Epithelial cell of prostate (primary cell): Measurements from ENCODE around the gene CACNA1B.
"Not testable (repeated sequence)": the region's sequence is repeated elsewhere in the genome, so short reads cannot be mapped to it uniquely, and the experiment has no call there.

Source experiments
- DNase-seq: peaks from one replicate; pipeline ENCODE4 v3.0.0-alpha.2; 2011; ENCODE audit warnings: low read depth, low spot score
- H3K27ac ChIP-seq: fragments of 450-650 bp; 2 replicates; pipeline ENCODE4 v1.5.1; 2017; ENCODE audit warnings: mild to moderate bottlenecking

Gene CACNA1B

GRCh38 chr9:137877506-137878122 is at the start of gene CACNA1B:
Gene CACNA1B, plus strand, starts transcription at chr9:137877782. Its CDS starts 152 bp downstream, at chr9:137877934.
- not testable (repeated sequence) for H3K27ac ChIP-seq, DNase-seq

DNA sequence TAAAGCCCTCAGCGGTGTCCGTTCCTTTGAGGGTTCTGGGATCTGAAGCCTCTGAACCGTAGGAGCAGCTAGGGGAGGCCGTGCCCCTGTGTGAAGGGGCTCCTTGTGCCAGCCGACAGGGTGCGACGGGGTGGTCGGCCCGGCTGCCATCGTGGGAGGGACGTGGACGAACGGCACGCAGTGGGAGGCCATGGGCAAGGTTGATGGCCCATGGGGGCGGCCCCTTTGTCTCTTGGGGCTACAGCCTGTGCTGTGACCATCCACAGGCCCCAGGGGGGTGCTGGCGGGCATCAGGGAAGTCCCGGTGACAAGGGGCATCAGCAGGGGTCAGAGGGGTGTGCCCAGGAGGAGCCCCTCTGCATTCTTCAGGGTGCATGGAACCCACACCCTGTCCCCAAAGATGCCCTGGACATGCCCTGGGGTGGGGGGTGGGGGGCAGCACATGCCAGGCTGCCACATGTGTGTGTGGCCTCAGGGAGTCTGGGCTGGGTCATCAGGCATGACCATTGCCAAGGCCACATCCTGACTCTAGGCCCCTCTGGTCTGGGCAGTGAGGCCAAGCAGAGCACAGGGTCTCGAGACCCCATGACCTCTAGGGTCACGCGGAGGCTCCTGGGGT is 49.6 kb upstream of the CACNA1B start:
- no peak overlapping the region for H3K27ac ChIP-seq
- DNase-seq, result no peak

DNA sequence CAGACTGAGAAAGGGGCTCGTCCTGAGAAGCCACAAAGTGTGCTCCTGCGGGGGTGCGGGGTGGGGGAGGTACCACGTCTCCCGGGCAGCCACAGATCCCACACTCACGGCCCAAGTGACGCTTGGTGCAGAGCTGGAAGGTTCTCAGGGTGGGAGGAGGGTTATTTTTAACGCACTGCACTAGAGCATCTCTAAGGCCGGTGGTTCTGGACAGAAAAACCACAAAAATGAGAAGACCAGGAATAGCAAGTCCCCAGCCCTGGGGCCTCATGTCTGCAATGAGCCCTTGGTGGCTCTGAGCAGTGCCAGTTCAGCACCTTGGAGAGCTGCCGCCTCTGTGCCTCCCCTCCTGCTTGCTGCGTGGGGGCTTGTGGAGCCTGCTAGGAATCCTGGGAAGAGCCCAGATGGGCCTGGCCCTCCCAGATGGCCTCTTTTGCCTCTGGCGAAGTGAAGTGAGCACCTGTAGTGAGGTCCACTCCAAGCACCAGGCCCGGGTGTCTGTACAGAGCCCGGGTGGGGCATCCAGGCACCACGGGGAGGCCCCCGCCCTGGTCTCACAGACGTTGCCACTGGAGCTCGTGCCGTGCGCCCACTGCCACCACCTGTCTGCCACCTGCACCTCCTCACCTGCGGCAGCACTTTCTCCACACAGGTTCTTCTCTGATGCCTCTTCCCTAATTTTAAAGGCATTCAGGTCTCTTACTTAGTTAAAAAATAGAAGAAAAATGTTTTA is 48.9 kb upstream of the CACNA1B start:
- no peak overlapping the region for H3K27ac ChIP-seq
- DNase-seq, result no peak

DNA sequence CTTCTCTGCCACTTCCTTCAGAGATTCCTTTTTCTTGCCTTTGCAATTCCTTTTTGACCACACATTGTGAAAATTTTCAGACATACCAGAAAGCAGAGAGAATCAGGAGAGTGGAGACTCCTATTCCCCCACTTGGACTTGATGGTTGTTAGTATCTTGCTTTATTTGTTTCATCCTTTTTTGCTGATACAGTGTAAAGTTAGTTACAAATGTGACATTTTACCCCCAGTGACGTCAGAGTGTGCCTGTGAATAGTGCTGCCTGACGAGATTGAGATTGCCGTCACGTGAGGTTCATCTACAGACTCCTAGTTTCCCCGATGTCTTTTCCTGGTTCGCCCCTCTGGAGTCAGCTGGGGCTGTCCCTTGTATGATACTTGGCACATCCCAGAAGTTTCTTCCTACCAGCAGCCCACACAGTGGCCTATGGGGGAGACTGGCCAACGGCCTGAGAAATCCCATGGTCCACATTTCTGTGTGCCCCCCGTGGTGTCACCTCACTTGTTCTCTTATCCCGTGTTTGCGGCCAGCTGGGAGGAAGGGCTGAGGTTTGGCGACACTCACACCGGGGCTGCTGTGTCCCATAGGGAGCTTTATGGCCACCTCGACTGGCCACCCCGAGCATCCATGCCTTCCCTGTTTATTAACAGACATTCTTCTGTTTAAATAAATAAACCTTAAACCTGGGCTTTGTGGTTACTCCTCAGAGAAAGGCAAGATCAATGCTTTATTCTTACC is 48.2 kb upstream of the CACNA1B start:
- DNase-seq, result no peak
- H3K27ac ChIP-seq, result no peak overlapping the region

DNA sequence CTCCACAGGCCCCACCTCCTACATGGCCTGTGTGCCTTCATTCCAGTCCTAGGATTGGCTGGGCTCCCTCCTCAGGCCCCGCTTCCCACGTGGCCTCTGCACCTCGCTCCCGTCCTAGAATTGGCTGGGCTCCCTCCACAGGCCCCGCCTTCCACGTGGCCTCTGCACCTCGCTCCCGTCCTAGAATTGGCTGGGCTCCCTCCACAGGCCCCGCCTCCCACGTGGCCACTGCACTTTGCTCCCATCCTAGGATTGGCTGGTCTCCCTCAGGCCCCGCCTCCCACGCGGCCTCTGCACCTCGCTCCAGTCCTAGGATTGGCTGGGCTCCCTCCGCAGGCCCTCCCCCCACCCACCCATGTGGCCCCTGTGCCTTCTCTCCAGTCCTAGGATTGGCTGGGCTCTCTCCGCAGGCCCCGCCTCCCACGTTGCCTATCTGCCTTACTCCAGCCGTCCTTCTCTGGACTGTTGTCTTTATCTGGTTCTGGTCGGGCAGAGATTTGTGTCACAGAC is 45.3 kb upstream of the CACNA1B start:
- H3K27ac ChIP-seq, result no peak overlapping the region
- no peak for DNase-seq

DNA sequence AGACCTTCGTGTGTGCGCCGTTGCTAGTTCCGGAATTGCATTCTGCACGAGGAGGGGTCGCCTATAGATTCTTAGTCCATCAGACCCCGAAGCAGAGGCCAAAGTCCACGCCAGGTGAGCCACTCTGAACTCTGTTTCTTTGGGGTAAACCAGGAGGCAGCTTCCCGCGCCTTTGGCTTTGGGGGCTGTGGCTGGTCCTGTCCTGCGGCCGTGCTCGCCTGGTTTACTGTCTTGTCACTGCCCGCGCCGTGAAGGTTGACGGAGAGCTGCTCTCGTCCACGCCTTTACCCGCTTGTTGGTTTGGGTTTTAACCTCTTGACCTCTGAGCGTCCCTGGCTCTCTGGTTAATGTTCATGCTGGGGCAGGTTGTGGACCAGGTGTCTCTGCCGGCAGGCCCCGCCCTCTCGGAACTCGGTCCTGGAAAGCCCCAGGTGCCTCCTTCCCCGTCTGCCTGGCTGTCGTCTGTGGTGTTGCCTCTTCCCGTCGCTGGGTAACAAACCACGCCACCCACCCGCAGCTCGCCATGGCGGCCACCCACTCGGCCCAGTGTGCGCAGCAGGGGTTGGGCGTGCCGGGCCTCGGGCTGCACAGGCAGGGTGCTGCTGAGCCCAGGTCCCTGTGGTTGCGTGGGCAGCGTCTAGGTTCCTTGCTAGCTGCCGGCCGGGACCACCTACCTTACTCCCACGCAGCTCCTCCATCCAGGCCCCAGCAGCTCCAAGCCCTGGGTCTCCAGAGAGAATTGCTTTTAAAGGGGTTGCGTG is 44.6 kb upstream of the CACNA1B start:
- no peak for DNase-seq
- H3K27ac ChIP-seq, result no peak overlapping the region

GRCh38 chr9:137833721-137834613 is 43.6 kb upstream of the CACNA1B start:
- DNase-seq, result no peak
- no peak overlapping the region for H3K27ac ChIP-seq

GRCh38 chr9:137834846-137835546 is 42.6 kb upstream of the CACNA1B start:
- DNase-seq, result no peak
- H3K27ac ChIP-seq, result no peak overlapping the region

DNA sequence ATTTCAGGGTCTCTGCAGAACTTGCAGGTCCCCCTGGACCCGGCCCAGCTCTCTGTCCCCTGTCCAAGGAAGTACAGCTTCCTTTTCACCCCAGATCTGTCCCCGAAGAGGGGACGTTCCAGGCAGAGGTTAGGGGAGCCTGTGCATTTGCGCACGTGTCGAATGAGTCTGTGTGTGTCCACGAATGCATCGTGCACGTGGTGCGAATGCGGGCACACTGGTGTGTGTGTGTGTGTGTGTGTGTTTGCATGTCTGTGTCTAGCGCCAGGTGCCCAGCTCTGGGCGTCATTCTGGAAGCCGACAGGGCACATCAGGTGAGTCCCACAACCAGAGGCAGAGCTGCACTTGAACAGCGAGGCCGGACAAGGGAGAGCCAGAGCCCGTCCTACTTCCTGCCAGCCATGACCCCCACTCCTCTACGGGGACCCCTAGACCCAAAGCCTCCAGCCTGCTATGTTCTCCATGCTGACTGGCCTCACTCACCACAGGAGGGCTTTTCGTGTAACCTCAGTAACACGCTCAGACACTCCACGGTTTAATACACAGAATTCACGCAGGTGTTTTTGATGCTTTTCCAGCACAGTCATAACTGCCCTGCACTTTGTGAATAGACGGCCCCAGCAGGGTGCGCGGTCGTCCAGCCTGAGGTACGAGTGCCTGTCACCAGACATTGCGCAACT is 41.3 kb upstream of the CACNA1B start:
- no peak for DNase-seq

GRCh38 chr9:137836831-137837241 is 40.7 kb upstream of the CACNA1B start:
- no peak for DNase-seq
- no peak overlapping the region for H3K27ac ChIP-seq

More for the DNA sequence above, 41.3 kb upstream of the CACNA1B start:
- no peak overlapping the region for H3K27ac ChIP-seq

DNA sequence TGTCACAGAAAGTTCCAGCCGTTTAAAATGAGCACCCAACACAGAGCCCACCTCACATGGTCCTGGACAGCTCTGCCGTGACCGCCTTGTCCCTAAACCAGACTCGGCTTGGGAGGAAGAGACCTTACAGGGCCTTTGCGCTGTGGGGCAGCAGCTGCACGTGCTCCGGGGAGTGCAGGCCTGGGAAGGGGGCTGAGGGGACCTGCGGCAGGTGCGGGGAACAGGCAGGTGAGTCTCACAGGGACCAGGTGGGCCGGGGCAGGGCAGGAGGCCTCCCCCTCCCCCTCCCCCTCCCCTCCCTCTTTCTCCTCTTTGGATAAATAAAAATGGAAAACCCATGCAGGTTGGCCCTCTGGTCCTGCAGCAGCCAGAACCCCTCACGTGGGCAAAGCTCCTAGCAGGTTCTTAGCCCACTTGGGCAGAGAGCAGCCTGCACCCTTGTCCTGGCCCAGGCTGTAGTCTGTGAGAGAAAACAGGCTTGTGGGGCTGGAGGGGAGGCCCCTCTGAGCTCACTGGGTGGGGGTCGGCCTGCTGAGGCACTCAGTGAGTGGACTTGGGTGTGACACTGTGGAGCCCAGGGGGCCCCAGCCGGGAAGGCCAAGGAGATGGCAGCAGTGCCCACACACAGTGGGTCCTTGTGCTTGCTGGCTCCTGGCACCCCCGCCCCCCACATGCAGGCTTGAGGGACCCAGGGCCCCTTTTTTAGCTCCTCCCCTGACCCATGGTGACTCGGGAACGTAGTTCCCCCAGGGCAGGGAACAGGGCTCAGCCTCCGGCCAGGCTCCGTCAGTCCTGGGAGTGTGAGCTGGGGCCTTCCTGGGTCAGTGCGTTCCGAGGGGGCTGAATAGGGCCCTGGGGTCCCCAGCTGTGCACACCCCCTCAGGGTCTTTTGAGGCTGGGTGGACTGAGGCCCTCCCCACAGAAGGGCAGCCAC is 40.0 kb upstream of the CACNA1B start:
- H3K27ac ChIP-seq, result no peak overlapping the region
- no peak for DNase-seq

GRCh38 chr9:137838576-137838975 is 39.0 kb upstream of the CACNA1B start:
- no peak overlapping the region for H3K27ac ChIP-seq
- no peak for DNase-seq

GRCh38 chr9:137843355-137843754 is 34.2 kb upstream of the CACNA1B start:
- DNase-seq, result no peak
- H3K27ac ChIP-seq, result no peak overlapping the region

GRCh38 chr9:137851516-137852267 is 25.9 kb upstream of the CACNA1B start:
- no peak overlapping the region for H3K27ac ChIP-seq
- DNase-seq, result no peak

GRCh38 chr9:137853392-137853995 is 24.1 kb upstream of the CACNA1B start:
- no peak overlapping the region for H3K27ac ChIP-seq
- DNase-seq, result no peak

- H3K27ac ChIP-seq, result no peak overlapping the region
- DNase-seq, result no peak
These were observed 17.2 kb upstream of the CACNA1B start for GRCh38 chr9:137860361-137860760.
